RWPE1 (cell line): ENCODE measurements around the gene PAXX.
A peak's percentile ranks its signal among the peaks of the same experiment; 100 is the strongest.

Source experiments
- CTCF ChIA-PET: fragments of 350-600 bp; sonication (Branson Sonifier 250); formaldehyde crosslinking; extraction: SDS; loops from one replicate; lab custom pipeline; 2021; lab: Yijun Ruan, JAX
- POLR2A ChIA-PET: fragments of 400-600 bp; formaldehyde crosslinking; extraction: SDS; loops from one replicate; lab custom pipeline; 2020; ENCODE audit warnings: antibody characterized with exemption; ENCODE audit not compliant: low non-redundant PET; lab: Yijun Ruan, JAX
- DNase-seq: peaks from one replicate; pipeline ENCODE4 v3.0.0; 2012; ENCODE audit warnings: low spot score
- H3K27ac ChIP-seq: fragments of 450-650 bp; 2 replicates; pipeline ENCODE4 v1.5.1; 2017
- CTCF ChIP-seq: fragments of 450-650 bp; conservative IDR thresholded peaks from 2 replicates; pipeline ENCODE4 v1.5.1; 2017; ENCODE audit warnings: low read depth, mild to moderate bottlenecking

PAXX gene

DNA sequence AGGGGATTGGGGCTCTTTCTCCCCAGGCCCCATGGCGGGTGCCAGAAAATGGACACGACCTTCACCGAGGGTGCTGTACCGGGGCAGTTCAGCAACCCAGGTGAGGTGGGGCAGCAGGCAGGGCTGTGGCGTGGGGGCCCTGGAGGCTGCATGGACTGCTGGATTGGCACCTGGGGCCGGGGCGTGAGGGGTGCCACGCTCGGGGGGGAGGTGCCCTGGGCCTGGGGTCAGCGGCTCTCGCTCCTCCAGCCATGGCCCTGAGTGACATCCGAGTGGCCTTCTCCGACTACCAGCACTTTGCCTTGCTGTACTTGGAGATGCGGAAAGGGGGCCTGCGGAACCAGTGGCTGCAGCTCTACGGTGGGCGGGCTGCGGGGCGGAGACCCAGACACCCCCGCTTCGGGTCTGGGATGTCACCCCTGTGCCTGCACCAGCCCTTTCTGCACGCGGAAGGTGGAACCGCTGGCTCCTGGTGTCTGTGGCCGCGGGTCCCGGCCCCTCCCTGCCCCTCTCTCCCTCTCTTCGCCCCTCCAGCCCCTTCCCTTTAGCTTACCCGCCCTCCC is 7.7 kb upstream of the PAXX start:
- POLR2A ChIA-PET = no interaction called here
- no peak for TF ChIP-seq CTCF

DNA sequence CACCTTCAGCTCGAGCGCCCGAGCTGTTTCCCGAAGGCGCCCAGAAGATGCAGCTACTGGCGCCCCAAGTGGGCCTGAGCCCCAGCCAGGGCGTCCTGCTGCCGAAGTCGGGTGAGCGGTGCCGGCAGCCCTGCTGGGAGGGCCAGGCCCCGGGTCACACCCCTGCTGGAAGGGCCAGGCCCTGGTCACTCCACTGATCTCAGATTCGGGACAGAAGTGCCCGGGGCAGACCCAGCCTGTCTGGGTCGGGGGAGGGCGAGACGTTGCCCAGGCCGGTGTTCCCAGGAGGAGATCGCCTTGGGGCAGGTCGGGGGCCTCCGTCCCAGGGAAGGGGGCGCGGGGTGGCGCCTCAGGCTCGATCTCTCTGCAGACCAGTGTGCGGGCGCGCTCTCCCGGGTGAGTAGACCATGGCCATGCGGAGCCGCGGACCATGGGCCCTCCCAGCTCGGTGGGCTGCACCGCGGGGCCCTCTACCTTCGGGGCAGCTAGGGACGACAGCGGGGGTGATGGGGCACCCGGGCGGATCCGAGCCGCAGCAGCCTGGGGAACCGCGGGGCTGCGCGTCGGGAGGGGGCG is 7.1 kb upstream of the PAXX start:
- DNase-seq = no peak
- H3K27ac ChIP-seq = no peak overlapping the region
- ChIA-PET CTCF (no interaction called here), POLR2A (no interaction called here)
- no peak for TF ChIP-seq CTCF

More for the DNA sequence above, 7.7 kb upstream of the PAXX start:
- DNase-seq = no peak
- CTCF ChIA-PET = no interaction called here
- no peak overlapping the region for H3K27ac ChIP-seq

DNA sequence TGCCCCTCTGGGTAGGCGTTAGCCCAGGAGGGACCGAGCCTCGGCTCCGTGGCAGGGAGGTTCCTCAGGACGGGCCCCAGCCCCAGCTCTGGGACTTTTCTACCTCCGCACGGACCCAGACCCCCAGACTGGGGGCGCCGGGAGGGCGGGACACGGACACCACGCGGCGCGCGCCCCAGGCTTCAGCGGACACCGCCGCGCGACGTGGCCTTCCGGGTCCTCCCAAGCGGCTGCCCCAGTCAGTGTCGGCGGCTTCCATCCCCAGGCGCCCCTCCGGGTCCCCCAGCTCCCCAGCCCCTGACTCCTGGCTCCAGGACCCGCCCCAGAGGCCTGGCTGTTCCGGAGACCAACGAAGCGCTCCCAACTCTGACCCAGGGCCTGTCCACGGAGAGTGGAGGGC is 6.4 kb upstream of the PAXX start:
- ChIA-PET POLR2A (no interaction called here), CTCF (interaction anchor here (0.9 kb wide), 1 partner anchor 50 kb away, joined by 3 read pairs; no protein-coding TSS in a partner anchor)
- no peak overlapping the region for H3K27ac ChIP-seq
- DNase-seq = no peak
- TF ChIP-seq CTCF = no peak

- TF ChIP-seq CTCF = no peak
- no peak for DNase-seq
- POLR2A ChIA-PET = interaction anchor here (0.6 kb wide), 1 partner anchor 10 kb away, joined by 5 read pairs; no protein-coding TSS in a partner anchor
- CTCF ChIA-PET = interaction anchor here (0.7 to 1.1 kb wide), 2 partner anchors 19 to 270 kb away, joined by 3 to 4 read pairs; no protein-coding TSS in a partner anchor
- 0 out of 2 replicates have a peak overlapping the region, but pooled peaks have one; percentile 1 for H3K27ac ChIP-seq
These were observed 3.4 kb upstream of the PAXX start for GRCh38 chr9:136988872-136989271.

- no peak for TF ChIP-seq CTCF
- H3K27ac ChIP-seq = peak overlapping the region; percentile 93
- DNase-seq = no peak
- ChIA-PET POLR2A (no interaction called here), CTCF (interaction anchor here (0.6 to 1.1 kb wide), 2 partner anchors 9 to 188 kb away, joined by 3 read pairs; no protein-coding TSS in a partner anchor)
These were observed 1.8 kb upstream of the PAXX start for GRCh38 chr9:136990242-136990911.

GRCh38 chr9:136992819-136993369 is 672 bp downstream of the PAXX start:
- peak overlapping the region; percentile 93 for H3K27ac ChIP-seq
- CTCF ChIA-PET = interaction anchor here (0.6 to 3.0 kb wide), 9 partner anchors 17 to 260 kb away, joined by 3 to 19 read pairs (median 4); partner anchors contain the start of gene ABCA2
- POLR2A ChIA-PET = interaction anchor here (0.8 to 1.4 kb wide), 5 partner anchors 8 to 47 kb away, joined by 3 to 6 read pairs (median 5); no protein-coding TSS in a partner anchor
- TF ChIP-seq CTCF = no peak
- no peak for DNase-seq
